Breast epithelium (tissue), 3 donors: ENCODE data around the gene OR52R1.

Source experiments
- POLR2A ChIP-seq: fragments of 450-650 bp; IDR thresholded peaks from one replicate; pipeline ENCODE4 v1.6.1; 2016; ENCODE audit warnings: antibody characterized with exemption, mild to moderate bottlenecking, moderate library complexity
- POLR2AphosphoS5 ChIP-seq, 3 donors: sonication (generic); formaldehyde crosslinking; IDR thresholded peaks; one replicate each; pipeline ENCODE4 v1.6.1; 2017; ENCODE audit warnings: antibody characterized with exemption in 3 of 3
- TF ChIP-seq, protein P1 (sequence below), 3 donors: fragments of 450-650 bp; IDR thresholded peaks; one replicate each; pipeline ENCODE4 v1.5.1; 2016 to 2017; ENCODE audit warnings: antibody characterized with exemption in 3 of 3, mild to moderate bottlenecking in 3 of 3, moderate library complexity in 3 of 3

DNA sequence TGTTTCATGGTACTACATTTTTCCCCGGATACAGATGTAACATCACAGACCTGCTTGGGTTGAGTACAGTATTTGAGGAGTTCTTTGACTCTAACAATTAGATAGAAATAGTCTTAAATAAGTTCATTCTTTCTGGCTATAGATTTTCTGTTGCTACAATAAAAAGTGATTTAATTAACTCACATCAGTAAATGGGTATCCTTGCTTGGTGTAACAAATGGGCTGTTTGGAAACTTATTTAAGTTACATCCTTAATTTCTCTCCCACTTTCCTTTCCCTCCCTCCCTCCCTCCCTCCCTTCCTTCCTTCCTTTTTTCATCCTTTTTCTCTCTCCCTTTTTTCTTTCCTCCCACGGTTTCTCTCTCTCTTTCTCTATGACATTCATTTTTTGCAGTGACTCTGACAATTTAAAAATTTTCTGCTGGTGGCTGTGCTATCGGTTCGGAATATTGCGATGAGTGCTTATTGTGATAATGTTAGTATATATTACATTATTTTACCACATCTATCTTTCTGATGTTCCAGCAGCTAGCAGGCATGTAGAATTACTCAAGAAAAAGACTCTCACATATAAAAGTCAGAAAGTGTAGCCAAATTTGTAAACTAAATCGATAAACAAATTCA is 37.6 kb downstream of the OR52R1 start:
- TF ChIP-seq, protein P1, sequence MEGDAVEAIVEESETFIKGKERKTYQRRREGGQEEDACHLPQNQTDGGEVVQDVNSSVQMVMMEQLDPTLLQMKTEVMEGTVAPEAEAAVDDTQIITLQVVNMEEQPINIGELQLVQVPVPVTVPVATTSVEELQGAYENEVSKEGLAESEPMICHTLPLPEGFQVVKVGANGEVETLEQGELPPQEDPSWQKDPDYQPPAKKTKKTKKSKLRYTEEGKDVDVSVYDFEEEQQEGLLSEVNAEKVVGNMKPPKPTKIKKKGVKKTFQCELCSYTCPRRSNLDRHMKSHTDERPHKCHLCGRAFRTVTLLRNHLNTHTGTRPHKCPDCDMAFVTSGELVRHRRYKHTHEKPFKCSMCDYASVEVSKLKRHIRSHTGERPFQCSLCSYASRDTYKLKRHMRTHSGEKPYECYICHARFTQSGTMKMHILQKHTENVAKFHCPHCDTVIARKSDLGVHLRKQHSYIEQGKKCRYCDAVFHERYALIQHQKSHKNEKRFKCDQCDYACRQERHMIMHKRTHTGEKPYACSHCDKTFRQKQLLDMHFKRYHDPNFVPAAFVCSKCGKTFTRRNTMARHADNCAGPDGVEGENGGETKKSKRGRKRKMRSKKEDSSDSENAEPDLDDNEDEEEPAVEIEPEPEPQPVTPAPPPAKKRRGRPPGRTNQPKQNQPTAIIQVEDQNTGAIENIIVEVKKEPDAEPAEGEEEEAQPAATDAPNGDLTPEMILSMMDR (IDR thresholded peaks at IDR 0.05): no peak
- TF ChIP-seq POLR2AphosphoS5 (IDR thresholded peaks at IDR 0.05): no peak
- no peak for TF ChIP-seq POLR2A
